ENCODE results near the gene PCED1B. TPM values are rescaled to one million over a fixed set of nuclear protein-coding genes. Genes with fewer than 3 reads are reported as not detected.

Gene PCED1B
- total RNA-seq, 1 donor from 2014 or later, result 0.41 TPM

DNA sequence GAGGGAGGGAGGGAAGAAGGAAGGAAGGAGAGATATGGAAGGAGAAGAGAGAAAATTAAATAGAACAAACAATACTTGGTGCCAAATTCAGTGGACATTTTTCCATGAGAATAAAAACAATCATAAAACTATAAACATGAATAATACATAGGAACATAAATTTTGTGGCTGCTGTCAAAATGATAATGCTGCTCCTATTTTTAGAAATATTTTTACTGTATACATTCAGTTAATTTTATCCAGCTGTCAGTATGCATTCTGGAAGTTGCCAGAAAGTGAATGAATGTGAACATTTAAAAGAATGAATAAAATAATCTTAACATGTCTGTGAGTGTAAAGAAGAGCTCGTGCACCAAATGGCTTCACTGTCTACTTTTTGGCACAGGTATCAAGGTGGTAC is 13.9 kb upstream of the PCED1B start:
- Mint-ChIP-seq H3K36me3 (no peaks in the 10 kb centered on the region), H3K4me1 (ENCODE audit: unreplicated experiment) (peaks cover 25% of the 10 kb centered on the region), H3K9me3 (no peaks in the 10 kb centered on the region), H3K27me3 (no peaks in the 10 kb centered on the region), H3K27ac (no peak overlapping the region), H3K4me3 (no peak overlapping the region)
- DNase-seq (ENCODE audit: extremely low spot score, unreplicated experiment), result no peak
- TF ChIP-seq, protein P1, sequence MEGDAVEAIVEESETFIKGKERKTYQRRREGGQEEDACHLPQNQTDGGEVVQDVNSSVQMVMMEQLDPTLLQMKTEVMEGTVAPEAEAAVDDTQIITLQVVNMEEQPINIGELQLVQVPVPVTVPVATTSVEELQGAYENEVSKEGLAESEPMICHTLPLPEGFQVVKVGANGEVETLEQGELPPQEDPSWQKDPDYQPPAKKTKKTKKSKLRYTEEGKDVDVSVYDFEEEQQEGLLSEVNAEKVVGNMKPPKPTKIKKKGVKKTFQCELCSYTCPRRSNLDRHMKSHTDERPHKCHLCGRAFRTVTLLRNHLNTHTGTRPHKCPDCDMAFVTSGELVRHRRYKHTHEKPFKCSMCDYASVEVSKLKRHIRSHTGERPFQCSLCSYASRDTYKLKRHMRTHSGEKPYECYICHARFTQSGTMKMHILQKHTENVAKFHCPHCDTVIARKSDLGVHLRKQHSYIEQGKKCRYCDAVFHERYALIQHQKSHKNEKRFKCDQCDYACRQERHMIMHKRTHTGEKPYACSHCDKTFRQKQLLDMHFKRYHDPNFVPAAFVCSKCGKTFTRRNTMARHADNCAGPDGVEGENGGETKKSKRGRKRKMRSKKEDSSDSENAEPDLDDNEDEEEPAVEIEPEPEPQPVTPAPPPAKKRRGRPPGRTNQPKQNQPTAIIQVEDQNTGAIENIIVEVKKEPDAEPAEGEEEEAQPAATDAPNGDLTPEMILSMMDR (conservative IDR thresholded peaks at IDR 0.05), result no peak

DNA sequence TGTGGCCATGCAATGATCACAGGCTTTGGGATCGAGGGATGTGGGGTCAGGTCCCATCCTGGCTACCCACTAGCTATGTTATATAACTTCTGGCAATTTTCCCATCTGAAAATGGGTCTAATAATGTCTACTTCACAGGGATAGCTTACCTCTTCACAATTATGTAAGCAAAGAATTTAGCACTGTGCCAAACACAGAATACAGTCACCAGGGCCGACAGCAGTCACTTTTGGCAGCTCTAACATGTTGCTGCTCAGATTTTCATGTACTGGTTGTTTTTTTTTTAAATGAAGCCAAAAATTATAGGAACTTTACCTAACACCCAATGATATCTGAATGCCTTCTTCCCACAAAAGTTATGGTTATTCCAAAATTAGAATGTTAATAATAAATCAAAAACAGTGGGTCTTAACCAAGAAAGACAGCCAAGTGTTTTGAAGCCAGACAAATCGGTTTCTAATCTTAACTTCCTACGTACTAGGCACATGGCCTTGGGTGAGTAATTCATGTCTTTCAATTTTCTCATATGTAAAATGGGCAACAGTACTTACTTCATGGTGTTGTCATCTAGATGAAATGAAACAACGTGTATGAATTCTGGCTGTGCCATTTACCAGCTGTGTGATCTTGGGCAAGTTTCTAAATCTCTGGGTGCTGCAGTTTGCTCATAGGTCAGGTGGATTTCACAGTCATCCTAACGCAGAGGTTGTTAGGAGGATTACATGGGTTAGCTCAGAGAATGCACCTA is 13.0 kb upstream of the PCED1B start:
- no peak overlapping the region for H3K4me3 Mint-ChIP-seq
- H3K36me3 Mint-ChIP-seq, result no peaks in the 10 kb centered on the region
- no peaks in the 10 kb centered on the region for H3K27me3 Mint-ChIP-seq
- no peak for DNase-seq (ENCODE audit: extremely low spot score, unreplicated experiment)
- H3K27ac Mint-ChIP-seq, result no peak overlapping the region
- no peaks in the 10 kb centered on the region for H3K9me3 Mint-ChIP-seq
- TF ChIP-seq, protein P1 (conservative IDR thresholded peaks at IDR 0.05), result no peak
- peaks cover 31% of the 10 kb centered on the region for H3K4me1 Mint-ChIP-seq (ENCODE audit: unreplicated experiment)

DNA sequence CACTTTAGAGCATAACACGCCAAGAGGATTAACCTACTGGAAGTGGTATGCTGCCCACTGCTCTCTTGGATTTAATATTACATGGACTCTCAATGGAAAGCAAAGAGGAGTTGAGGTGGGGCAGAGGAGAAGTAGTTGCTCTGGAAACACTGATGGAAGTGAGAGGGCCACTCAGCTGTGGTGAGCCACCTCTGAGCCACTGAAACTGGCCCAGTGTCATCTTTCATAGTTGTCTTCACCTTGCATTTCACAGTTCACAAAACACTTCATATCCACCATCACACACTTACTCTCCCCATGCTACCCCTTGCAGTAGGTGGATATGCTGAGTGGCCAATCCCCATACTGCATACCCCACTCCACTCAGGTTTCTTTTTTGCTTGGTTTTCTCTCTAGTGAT is 12.2 kb upstream of the PCED1B start:
- Mint-ChIP-seq H3K9me3 (no peaks in the 10 kb centered on the region), H3K27ac (no peak overlapping the region), H3K4me1 (ENCODE audit: unreplicated experiment) (peaks cover 31% of the 10 kb centered on the region), H3K36me3 (no peaks in the 10 kb centered on the region), H3K4me3 (no peak overlapping the region), H3K27me3 (no peaks in the 10 kb centered on the region)
- DNase-seq (ENCODE audit: extremely low spot score, unreplicated experiment), result no peak
- TF ChIP-seq, protein P1 (conservative IDR thresholded peaks at IDR 0.05), result no peak

DNA sequence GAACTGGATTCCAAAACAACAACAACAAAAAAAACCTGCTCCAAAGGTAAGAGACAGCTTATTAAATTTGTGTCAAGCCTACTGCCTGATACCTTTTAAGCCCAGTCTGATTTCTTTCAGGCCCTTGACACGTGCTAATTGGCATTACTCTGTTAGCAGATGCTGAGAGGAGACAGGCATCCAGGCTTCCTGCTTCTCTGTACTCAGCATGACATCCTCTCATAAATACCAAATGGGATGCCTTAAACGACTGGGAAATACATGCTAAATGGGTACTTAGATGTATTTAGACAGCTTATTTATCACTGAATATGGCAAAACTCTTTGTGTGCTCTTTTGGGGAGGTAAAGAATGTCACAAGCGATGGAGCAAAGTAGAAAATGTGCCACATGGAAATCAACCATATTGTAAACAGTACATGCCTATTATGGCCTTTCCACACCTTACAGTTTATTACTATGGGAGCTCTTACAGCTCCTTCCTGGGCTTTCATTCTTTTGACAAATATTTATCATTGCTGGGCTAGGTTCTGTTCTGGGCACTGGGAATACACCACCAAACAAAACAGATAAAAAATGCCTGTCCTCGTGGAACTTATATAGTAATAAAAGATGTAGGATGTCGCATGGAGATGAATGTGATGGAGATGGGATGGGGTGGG is 11.5 kb upstream of the PCED1B start:
- H3K27me3 Mint-ChIP-seq, result no peaks in the 10 kb centered on the region
- H3K9me3 Mint-ChIP-seq, result no peaks in the 10 kb centered on the region
- no peak overlapping the region for H3K27ac Mint-ChIP-seq
- H3K4me3 Mint-ChIP-seq, result no peak overlapping the region
- H3K4me1 Mint-ChIP-seq (ENCODE audit: unreplicated experiment), result peaks cover 31% of the 10 kb centered on the region
- TF ChIP-seq, protein P1 (conservative IDR thresholded peaks at IDR 0.05), result no peak
- DNase-seq (ENCODE audit: extremely low spot score, unreplicated experiment), result no peak
- H3K36me3 Mint-ChIP-seq, result no peaks in the 10 kb centered on the region

DNA sequence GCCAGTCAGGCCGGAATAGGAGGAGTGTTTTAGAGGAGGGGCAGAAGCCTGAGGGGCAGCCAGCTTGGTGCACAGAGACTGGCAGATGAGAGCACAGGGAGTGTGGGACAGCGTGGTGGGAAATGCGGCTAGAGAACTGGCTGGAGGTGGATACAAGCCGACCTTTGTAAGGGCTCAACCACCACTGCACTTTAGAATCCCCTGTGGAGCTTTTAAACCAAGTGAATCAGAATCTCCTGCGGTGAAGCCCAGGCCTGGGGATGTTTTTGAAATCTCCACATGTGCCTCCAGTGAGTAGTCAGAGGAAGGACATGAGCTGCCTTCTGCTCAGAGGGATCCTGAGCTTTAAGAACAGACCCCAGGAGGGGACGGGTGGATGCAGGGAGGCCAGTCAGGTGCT is 10.9 kb upstream of the PCED1B start:
- H3K36me3 Mint-ChIP-seq, result no peaks in the 10 kb centered on the region
- no peak for DNase-seq (ENCODE audit: extremely low spot score, unreplicated experiment)

More for the DNA sequence above, 10.9 kb upstream of the PCED1B start:
- Mint-ChIP-seq H3K4me1 (ENCODE audit: unreplicated experiment) (peaks cover 31% of the 10 kb centered on the region), H3K9me3 (no peaks in the 10 kb centered on the region), H3K27me3 (no peaks in the 10 kb centered on the region), H3K4me3 (no peak overlapping the region), H3K27ac (no peak overlapping the region)
- TF ChIP-seq, protein P1 (conservative IDR thresholded peaks at IDR 0.05), result no peak
